Activated T-helper 1 cell treated with Interleukin-2 at 50 U/mL for 16 hours (primary cell): ENCODE measurements around the gene CDK19.
"Not testable (repeated sequence)": the region's sequence is repeated elsewhere in the genome, so short reads cannot be mapped to it uniquely, and the experiment has no call there.

Experiments used
- DNase-seq: peaks from one replicate; pipeline ENCODE4 v3.0.0-alpha.2; 2020; ENCODE audit warnings: low read depth

The CDK19 gene

GRCh38 chr6:110581679-110582078 lies 233.6 kb downstream of the CDK19 start:
- DNase-seq, result no peak

- DNase-seq, result not testable (repeated sequence)
Measured at GRCh38 chr6:110577596-110578167, 237.6 kb downstream of the CDK19 start.

DNA sequence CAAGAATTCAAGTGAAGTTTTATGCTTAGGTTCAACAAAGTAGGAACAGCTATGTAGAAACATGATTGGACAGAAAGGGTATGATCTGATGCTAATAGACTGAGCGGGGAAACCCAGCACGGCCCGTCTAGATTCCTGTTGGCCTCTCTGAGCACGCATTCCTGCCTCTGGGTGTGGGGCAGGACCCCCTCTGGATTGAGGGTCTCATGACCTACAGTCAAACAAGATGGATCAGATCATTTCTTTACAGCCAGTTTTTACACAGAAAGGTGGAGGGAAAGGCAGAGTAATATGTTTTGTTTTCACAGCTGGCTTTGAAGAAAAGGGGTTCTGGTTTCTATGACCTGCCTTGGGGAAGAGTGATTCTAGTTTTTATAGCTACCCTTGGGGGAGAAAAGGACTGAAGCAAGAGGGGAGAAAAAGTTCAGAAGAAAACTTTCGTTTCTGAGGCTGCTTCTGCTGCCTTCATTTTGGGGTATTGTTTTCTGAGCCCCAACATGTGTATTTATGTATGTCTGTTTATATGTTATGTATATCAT lies 239.3 kb downstream of the CDK19 start:
- DNase-seq, result no peak

GRCh38 chr6:110574817-110575216 lies 240.5 kb downstream of the CDK19 start:
- no peak for DNase-seq

- no peak for DNase-seq
Measured at GRCh38 chr6:110573537-110573936, 241.7 kb downstream of the CDK19 start.

- no peak for DNase-seq
Measured at GRCh38 chr6:110573136-110573535, 242.1 kb downstream of the CDK19 start.

DNA sequence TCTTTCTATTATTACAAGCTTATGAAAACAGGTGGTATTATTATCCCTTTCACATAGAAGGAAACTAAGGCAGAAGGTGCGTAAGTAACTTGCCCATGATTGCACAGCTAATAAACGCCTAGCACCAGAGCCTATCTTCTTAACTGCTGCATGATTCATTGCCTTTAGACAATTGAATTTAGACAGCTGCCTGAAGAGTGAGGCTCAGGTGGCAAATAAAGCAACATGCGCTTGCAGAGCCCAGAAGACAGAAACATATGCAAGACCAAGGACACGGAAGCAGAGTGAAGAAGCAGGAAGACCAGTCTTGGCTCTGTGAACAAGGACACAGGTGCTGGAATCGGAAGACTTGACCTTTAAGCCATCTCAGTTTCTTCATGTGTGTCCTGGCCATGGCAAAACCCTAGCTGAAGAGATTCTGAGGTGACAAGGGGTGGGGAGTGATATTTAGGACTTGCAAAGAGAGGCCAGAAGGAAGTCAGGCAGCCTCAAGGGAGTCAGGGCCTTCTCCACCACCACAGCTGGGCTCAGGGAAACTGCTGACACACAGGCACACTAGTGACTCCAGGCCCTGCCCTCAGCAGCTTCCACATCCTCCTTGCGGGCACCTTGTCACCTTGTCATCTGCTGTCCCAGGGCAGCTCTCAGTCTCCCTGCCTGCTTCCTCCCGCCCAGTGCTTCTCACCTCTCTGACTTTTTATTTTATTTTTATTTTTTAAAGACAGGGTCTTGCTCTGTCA lies 247.1 kb downstream of the CDK19 start:
- DNase-seq, result no peak

- DNase-seq, result no peak
Measured at GRCh38 chr6:110566346-110567125, 248.7 kb downstream of the CDK19 start.

DNA sequence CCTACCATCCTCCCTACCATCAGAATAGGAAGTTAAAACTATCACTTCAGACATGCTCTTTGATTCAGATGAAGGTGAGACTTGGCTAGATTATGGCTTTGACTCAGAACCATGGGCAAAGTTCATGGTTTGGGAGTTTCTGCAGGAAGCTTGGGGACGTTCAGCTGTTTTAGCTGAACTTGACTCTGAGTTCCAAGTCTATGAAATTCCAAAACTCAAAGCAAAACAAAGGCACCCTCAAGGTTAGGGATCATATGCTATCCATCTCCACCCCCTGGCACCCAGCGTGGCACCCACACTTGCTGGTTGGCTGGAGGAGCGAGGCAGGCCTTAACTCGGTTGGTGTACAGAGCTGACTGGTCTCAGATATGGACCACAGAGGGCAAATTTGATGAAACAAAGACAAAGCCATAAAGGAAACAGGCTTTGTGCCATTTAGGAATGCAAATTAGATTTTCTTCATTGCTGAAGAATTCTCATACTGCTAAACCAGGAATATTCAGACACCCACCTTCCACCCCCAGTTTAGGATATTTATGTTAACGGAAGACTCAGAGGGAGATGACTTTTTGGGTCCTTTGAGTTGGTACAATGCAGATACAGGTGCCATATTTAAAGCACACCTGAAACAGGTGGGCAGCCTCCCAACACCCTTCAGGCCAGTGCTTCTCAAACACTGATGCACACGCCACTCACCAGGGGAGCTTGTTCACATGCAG lies 250.4 kb downstream of the CDK19 start:
- DNase-seq, result no peak

GRCh38 chr6:110563711-110564110 lies 251.6 kb downstream of the CDK19 start:
- DNase-seq, result no peak

DNA sequence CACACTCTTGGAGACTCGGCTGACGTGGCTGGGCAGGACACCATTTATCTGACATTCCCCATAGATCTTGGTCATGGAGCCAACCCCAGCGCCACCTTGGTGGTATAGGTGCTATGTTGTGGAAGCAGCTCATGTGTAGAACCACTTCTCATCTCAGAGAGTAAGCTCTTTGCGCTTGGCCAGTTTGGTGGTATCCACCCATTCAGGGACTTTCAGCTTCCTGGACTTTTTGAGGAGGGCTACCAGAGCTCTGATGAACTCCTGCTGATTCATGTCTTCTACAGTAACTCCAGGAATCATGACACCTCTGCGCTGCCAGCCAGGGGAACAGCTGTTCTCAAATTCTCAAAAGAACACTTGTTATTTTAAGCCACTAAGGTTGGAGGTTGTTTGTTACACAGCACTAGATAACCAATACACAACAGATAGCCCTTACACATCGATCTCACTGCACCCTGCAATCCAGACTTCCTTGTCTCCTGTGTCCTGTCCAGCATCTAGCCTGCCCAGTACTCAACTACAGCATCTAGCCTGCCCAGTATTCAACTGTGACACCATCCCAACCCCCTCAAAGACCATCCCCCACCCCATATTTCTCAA lies 252.9 kb downstream of the CDK19 start:
- no peak for DNase-seq

DNA sequence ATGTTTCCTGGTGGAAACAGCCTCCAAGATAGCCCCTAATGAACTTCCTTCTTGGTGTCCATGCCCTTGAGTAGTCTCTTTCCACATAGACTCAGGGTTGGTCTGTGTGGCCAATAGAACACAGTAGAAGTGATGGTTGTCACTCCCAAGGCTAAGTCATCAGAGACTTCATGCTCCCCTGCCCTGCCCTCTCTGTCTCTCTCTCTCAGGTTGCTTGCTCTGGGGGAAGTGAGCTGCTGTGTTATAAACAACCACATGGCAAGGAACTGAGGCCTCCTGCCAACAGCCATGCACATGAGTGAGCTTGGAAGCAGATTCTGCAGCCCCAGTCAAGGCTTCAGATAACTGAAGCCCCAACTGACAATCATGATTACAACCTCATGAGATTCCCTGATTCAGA lies 253.6 kb downstream of the CDK19 start:
- DNase-seq, result no peak

GRCh38 chr6:110561008-110561396 lies 254.3 kb downstream of the CDK19 start:
- DNase-seq, result no peak

DNA sequence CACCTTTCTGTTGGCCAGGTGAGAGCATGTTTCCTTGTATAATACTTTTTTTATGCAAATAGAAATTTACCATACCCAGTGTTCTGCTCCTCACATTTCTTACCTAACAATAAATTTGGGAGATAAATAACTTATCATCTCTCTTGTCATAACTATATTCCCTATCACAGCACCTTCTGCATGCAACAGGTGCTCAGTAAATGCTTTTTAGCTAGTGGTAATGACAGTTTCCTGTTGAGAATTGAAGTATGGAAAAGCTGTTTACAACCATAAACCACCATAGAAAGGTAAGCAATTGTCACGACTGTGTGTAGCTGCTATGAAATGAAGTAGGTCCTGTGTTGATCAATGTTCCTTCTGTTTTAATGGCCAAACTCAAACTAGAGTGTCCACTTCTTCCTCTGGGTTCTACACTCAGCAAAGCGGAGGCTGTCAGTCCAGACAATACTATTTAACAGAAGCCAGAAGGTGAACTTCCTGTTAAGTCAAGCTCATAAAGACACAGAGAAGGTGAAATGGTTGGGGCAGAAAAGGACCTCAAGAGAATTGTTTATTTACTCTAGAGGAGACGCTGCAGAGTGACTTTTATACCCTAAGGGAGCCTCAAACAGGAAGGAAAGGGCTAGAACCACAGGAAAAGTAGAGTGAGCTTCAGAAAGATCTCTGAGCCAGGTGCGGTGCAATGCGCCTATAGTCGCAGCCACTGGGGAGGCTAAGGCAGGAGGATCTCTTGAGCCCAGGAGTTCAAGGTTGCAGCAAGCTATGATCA lies 254.8 kb downstream of the CDK19 start:
- DNase-seq, result no peak
